GM20431 (cell line): ENCODE results near the gene BTF3L4.
"Not testable (repeated sequence)": the region's sequence is repeated elsewhere in the genome, so short reads cannot be mapped to it uniquely, and the experiment has no call there.

Source experiments
- in situ Hi-C: fragments of 300-500 bp; cut with MseI, MboI; formaldehyde crosslinking; loops from one replicate; pipeline ENCODE4 v1.15.0; 2020; ENCODE audit warnings: low sequenced_read_pairs; ENCODE audit not compliant: unreplicated experiment

BTF3L4 gene

DNA sequence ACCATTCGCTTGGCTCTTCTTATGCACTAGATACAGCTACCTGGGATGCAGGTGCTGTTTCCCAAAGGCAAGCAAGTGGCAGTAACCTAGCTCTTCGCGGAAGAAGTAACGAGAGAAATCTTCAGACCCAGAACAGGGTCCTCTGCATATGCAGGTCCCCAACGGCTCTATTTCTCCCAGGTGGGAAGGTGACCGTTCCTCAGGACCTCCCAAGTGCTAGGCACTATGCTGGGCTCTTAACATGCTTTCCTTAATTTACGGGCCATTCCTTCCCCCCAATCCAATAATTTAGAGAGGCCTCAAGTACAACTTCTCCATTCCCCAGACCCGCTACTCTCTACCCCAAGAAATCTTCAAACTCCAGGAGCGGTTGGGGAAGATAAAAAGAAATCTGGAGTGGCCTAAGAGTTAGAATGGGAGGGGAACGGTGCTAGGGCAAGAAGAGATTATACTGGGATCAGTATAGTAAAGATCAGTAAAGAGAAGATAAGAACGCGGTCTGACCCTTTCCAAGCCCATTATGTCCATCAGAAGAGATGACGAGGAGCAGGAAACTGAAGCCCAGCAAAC, 1.5 kb upstream of the BTF3L4 start:
- in situ Hi-C loops: no loop called here

DNA sequence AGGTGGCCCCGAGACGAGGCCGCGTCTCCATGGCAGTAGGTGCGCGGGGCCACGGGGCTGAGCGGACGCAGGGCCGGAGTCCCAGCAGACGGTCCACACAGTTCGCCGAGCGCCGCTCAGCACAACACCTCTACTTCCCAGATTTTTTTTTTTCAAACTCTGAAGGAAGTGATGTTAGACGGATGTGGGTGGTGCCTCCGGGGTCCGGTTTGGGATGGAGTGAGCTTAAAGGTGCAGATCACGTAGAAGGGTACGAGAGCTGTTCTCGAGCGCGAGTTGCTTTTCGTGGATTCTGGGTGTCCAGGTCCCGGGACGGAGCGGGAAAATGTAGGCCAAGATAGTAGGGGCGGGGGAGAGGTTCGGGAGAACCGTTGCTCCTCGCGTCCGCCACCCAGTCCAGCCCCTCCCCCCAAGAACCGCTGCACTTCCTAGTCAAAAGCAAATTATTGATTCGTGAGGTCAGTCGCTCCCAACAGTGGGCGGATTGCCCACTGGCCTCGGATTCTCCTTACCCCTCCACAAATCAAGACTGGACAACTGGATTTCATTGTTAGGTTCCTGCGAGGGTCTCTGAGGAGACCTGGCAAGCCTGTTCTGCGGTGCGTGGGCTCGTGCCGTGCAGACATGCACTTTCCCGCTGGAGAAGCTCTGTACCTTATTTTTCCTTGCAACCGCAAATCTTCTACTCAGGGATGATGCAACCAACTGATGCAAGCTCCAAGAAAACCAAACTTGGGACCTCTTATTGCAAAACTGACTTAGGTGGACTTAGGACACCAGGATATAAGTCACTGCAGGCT, 829 bp upstream of the BTF3L4 start, which contains the start of gene TXNDC12:
Gene TXNDC12, minus strand, starts transcription at position 126 of the 800 bp plus-strand sequence. Its CDS starts 95 bp downstream, at position 31.
- in situ Hi-C loops: no loop called here

DNA sequence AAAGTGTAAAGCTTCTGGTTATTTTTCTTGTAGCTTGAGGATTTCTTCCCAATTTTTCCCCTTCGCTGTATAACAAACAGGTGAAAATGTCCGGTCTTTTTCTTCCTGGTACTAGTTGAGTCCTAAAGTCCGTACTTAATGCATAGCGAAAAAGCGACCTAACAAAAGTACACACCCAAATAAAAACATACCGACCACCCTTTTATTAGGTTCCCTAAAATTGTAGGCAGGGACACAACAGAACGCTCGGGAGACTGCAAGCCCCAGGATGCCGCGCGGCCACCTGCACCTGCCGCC, 281 bp upstream of the BTF3L4 start:
- in situ Hi-C loops: no loop called here

DNA sequence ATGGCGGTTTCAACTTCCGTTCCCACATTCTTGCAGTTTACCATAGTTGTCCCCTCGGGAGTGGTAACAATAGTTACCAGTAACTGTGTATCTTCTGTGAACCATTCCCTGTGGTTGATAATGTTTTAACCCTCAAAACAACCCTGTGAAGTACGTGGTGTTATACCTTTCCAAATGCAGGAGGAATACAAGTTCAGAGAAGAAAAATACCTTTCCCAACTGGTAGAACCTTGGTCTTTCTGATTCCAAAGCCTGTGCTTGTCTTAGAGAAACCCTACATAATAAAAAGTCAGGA, 789 bp downstream of the BTF3L4 start:
- in situ Hi-C loops: no loop called here

DNA sequence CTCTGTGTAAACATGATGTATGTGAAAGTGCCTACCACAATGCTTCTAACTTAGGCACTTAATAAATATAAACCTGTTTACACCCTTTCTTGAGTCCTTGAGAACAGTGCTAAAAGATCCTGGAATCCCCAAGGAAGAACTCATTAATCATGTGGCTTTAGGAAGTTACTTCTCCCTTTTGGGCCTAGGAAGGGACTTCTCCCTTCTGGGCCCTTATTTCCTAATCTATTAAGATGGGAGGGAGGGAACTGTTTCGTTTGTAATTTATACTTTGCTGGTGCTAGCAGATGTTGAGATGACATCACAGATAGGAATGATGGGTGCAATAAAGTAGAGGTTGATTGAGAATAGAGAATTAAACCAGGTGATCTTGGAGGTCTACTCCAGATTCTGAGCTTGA, 1.2 kb downstream of the BTF3L4 start:
- in situ Hi-C loops: no loop called here

DNA sequence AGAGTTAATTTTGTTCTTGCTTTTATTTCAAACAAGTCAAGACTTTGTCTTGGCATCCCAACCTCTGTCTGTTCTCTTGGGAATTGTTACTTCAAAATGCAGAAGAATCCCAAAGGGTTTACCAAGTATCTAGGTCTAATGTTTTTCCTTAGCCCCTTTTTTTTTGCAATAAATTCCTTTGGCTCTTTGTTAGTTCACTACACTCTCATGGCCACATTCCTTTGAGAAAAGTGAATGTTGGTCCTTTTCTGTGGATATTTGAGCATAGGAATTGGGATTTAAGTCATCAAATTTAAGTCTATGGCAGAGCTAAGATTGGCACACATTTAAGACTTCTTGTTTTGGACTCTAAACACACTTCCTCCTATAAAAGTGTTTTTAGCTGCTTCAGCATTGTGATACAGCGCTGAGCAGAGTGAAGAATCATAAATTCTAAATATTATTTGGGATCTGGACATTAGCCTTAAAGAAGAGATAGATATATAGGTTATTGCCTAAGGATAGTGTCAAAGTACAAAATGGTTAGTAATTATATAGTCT, 1.9 kb downstream of the BTF3L4 start:
- in situ Hi-C loops: no loop called here

DNA sequence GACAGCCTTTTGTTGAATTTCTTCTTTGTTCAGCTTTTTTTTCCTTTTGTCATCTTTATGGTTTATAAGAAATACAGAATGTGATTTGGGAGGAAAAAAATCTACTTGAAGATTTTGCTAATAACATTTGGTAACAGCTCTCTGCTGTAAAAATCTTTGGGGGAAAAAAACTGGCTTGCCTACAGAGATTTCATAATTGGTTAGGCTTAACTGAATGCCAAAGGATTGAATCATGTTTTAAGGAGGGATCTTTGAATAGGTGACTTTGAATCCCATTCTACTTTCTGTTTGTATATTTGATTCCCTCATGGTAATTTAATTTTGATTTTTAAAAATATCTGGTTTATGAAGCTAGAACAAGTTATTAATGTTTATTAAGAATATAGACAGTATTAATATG, 3.2 kb downstream of the BTF3L4 start:
- in situ Hi-C loops: no loop called here

DNA sequence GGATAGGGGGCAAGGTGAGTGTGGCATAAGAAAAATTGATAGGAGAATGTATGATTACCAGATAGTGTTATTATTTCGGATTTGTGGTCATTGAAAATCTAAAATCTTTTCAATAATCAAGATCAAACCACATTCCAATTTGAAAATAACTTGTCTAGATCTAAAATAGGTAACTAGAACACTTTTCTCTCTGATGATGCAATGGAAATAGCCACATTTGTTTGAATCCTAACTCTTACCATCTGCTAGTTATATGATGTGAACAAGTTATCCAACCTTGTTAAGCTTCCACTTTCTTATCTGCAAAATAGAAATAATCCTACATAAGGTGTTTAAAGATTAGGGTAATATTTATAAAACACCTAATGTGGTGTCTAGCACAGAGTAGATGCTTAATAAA, 3.8 kb downstream of the BTF3L4 start:
- in situ Hi-C loops: no loop called here

DNA sequence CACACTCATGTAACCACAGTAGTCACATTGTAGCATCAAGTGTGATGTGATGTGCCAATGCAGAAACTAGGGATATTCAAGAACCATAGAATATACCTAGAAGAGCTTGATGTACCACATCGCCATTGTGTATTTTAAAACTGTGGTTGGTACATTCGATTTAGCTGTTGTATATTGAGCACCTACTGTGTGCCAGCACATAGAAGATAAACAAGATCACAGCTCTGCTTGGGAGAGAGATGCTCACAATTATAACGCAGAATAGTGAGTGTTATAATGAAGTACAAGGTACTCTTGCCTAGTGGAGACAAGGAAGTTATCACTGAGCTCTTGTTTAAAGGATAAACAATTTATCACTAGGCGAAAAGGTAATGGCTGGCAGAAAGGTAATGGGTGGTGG, 4.7 kb downstream of the BTF3L4 start:
- in situ Hi-C loops: no loop called here

DNA sequence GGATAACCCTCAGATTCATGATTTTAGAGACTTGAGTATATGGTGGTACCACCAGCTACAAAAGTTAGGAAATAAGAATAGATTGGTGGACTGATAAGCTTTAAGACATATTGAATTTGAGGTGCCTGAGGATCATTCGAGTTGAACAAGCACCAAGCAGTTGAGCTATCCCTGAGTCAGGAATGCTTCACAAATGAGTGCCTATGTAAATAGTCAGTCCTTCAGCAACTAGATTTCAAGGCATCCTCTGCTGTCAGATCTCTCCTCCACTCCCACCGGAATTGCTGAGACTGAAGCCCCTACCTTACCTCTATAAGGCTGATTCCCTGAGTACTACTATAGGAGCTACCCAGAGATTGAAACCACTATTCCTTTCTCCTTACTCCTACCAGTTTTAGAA, 7.1 kb downstream of the BTF3L4 start:
- in situ Hi-C loops: no loop called here

DNA sequence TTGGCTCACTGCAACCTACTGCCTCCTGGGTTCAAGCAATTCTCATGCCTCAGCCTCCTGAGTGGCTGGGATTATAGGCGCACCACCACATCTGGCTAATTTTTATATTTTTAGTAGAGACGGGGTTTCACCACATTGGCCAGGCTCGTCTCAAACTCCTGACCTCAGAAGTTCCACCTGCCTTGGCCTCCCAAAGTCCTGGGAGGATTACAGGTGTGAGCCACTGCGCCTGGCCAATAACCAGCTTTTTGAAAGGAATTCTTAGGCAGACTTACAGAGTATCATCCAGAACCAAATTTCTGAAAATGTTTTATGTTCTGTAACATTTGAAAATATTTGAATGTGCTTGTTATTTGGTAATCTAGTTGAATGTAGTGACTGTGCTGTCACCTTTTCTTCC, 14.6 kb downstream of the BTF3L4 start:
- in situ Hi-C loops: no loop called here

DNA sequence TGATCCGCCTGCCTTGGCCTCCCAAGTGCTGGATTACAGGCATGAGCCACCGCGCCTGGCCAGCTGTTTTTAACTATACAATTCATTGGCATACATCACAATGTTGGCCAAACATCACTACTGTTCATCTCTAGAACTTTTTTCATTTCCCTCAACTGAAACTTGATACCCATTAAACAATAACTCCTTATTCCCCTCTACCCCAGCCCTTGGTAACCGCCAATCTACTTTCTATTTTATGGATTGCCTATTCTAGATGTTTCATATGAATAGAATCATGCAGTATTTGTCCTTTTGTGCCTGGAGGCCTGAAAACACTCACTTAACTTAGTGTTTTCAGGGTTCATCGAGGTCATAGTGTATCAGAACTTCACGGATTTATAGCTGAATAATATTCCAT, 16.2 kb downstream of the BTF3L4 start:
- in situ Hi-C loops: no loop called here

DNA sequence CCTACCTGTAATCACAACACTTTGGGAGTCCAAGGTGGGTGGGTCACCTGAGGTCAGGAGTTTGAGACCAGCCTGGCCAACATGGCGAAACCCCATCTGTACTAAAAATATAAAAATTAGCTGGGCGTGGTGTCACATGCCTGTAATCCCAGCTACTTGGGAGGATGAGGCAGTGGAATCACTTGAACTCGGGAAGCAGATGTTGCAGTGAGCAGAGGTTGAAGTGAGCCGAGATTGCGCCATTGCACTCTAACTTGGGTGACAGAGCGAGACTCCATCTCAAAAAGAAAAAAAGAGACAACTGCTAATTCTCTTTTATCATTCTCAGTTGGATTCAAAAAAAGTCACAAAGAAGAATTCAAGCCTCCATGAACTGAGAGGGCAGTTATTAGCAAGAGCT, 21.2 kb downstream of the BTF3L4 start:
- in situ Hi-C loops: not testable (repeated sequence)

DNA sequence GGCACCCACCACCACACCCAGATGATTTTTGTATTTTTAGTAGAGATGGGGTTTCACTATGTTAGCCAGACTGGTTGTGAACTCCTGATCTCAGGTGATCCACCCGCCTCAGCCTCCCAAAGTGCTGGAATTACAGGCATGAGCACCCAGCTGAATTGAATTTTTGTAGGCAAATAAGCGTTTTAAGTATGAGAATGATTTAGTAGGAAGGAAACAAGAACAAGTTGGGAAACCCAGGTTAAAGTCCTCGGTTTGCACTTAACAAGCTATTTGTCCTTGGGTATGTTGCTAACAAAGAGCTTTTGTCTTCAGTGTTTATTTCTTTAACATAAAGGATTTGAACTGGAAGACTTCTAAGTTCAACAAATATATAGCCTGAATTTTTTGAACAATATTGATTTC, 23.9 kb downstream of the BTF3L4 start:
- in situ Hi-C loops: no loop called here

DNA sequence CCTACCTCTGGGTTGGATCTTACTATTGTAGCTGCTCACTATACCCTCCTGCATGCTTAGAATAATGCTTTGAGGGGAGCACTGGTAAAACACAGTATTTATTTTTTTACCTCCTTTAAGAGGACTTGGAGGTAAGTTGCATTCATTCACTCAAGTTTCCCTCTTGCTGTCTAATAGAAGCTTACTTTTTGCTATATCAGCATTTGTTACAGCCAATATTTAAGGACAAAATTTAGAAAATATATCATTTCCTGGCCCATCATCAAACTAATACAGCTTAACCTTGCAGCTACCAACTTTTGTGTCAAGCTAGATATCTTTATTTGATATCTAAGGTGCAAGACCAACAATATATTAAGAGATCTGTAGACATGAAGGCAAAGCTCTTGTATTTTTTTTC, 31.8 kb downstream of the BTF3L4 start:
- in situ Hi-C loops: not testable (repeated sequence)

DNA sequence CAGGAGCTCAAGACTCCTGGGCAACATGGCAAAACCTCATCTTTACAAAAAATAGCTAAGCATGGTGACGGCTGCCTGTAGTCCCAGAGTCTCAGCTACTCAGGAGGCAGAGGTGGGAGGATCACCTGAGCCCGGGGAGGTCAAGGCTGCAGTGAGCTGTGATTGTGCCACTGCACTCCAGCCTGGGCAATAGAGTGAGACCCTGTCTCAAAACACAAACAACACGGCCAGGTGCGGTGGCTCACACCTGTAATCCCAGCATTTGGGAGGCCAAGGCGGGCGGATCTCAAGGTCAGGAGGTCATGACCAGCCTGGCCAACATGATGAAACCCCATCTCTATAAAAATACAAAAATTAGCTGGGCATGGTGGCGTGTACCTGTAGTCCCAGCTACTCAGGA, 38.2 kb downstream of the BTF3L4 start:
- in situ Hi-C loops: not testable (repeated sequence)

DNA sequence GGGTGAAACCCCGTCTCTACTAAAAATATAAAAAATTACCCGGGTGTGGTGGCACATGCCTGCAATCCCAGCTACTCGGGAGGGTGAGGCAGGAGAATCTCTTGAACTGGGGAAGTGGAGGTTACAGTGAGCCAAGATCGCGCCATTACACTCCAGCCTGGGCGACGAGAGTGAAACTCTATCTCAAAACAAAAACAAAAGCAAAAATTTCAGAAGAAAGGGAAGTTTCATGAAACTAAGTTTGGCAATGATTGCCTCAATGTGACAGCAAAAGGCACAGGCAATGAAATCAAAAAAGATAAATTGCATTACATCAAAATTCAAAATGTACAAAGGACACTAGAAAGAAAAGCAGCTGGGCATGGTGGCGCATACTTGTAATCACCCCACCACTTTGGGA, 40.1 kb downstream of the BTF3L4 start:
- in situ Hi-C loops: no loop called here

DNA sequence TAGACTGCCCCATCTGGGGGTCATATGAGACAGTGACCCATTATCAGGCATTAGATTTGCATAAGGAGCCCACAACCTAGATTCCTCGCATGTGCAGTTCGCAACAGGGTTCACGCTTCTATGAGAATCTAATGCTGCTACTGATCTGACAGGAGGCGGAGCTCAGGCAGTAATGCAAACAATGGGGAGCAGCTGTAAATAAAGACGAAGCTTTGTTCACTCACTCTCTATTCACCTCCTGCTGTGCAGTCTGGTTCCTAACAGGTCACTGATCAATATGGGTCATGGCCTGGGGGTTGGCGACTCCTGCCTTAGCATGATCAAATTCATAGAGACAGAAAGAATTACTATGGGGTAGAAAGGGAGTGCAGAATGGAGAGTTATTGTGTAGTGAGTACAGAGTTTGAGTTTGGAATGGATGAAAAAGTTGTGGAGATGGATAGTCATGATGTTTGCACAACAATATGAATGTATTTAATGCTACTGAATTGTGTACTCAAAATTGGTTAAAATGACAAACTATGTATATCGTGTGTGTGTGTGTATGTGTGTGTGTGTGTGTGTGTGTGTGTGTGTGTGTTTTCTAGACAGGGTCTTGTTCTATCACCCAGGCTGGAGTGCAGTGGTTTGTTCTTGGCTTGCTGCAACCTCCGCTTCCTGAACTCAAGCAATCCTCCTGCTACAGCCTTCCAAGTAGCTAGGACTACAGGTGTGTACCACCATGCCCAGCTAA, 42.2 kb downstream of the BTF3L4 start:
- in situ Hi-C loops: no loop called here

DNA sequence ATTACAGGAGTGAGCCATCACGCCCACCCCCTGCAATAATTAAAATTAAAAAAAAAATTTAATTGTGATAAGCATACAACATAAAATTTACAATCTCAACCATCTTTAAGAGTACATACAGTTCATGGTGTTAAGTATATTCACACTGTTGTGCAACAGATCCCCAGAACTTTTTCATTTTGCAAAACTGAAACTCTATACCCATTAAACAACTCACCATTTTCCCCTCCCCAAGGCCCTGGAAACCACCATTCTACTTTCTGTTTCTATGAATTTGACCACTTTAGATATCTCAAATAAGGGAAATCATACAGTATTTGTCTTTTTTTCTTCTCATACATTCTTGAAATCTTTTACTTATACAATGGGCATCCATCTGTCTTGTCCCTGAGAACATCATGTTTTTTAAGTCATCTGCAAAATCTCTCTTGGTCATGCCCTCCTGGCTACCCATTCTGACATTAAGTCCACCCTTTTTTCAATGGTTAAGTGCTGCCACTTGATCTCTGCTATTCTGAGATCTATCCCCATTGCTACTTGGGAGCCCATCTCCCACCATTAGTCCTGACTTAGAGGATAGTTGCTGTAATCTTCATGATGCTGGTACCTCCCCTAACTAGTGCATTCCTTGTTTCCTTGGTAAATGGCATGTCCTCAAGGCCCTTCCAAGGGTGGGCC, 46.4 kb downstream of the BTF3L4 start:
- in situ Hi-C loops: no loop called here

DNA sequence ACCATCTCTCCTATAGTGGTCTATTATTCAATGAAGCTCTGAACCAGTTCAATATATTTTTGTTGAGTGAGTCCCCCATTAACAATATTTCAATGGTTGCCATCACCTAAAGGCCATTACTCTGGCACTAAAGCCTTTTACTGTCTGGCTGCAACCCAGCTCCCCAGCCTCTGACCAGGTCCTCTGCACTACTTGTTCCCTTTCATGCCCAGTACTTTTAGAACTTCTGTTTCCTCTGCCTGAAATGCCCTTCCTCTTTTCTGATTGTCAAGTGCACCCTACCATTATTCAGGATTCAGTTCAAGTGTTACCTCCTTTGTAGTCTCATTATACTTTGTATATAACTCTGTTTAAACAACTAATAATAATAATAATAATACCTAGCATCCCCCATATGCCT, 55.4 kb downstream of the BTF3L4 start:
- in situ Hi-C loops: no loop called here

DNA sequence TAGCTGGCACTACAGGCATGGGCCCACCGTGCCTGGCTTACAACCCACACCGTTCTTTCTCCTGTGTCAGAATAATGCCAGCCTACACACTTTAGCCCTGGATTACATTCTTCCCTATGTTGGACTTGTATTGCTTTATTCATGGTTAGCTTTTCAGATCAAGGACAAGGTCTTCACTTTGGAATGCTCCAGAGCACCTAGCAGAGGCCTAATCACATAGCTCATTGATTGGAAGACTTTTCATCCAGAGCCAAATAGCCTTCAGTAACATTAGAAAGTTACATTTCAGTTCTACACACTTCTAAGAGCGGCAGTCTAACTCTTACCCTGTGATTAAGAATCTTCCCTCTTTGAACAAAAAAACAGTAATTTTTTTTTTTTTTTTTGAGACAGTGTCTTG, 56.4 kb downstream of the BTF3L4 start:
- in situ Hi-C loops: no loop called here
